SU-DHL-6 (cell line): ENCODE data around the gene ERCC8.

Source experiments
- EZH2phosphoT487 ChIP-seq: fragments of 200-600 bp; sonication (generic), shearing (Covaris generic); conservative IDR thresholded peaks from 2 replicates; pipeline ENCODE4 v1.6.1; 2018; ENCODE audit warnings: mild to moderate bottlenecking, antibody characterized with exemption, low read length, moderate library complexity, mixed read lengths
- TF ChIP-seq, protein P1 (sequence below): fragments of 200-600 bp; sonication (generic); IDR thresholded peaks from one replicate; pipeline ENCODE4 v1.5.1; 2017; ENCODE audit warnings: antibody characterized with exemption, mild to moderate bottlenecking, low read length, moderate library complexity; ENCODE audit not compliant: insufficient read depth, poor library complexity, severe bottlenecking

DNA sequence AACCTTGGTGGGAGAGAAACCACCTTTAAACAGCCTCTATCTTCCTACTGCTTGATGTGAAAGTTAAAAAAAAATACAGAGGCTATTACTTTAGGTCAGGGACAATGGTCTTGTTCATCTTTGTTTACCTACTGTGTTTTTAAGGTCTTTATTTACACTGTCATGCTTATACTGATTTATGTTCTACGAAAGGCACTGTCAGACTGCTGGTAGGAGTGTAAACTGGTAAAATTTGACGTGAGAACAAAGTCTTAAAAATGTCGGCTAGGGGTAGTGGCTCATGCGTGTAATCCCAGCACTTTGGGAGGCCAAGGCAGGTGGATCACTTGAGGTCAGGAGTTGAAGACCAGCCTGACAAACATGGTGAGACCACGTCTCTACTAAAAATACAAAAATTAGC is 58.7 kb downstream of the ERCC8 start:
- TF ChIP-seq, protein P1, sequence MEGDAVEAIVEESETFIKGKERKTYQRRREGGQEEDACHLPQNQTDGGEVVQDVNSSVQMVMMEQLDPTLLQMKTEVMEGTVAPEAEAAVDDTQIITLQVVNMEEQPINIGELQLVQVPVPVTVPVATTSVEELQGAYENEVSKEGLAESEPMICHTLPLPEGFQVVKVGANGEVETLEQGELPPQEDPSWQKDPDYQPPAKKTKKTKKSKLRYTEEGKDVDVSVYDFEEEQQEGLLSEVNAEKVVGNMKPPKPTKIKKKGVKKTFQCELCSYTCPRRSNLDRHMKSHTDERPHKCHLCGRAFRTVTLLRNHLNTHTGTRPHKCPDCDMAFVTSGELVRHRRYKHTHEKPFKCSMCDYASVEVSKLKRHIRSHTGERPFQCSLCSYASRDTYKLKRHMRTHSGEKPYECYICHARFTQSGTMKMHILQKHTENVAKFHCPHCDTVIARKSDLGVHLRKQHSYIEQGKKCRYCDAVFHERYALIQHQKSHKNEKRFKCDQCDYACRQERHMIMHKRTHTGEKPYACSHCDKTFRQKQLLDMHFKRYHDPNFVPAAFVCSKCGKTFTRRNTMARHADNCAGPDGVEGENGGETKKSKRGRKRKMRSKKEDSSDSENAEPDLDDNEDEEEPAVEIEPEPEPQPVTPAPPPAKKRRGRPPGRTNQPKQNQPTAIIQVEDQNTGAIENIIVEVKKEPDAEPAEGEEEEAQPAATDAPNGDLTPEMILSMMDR = no peak
- TF ChIP-seq EZH2phosphoT487 = no peak
